HG03457 (cell line): ENCODE measurements around the gene OR2T11.
"Not testable (repeated sequence)": the region's sequence is repeated elsewhere in the genome, so short reads cannot be mapped to it uniquely, and the experiment has no call there.

ENCODE experiments used
- ATAC-seq: cut with Tn5 transposase; IDR thresholded peaks from one replicate; pipeline ENCODE4 v1.9.1; 2021; ENCODE audit warnings: moderate number of reproducible peaks; ENCODE audit not compliant: unreplicated experiment

Gene OR2T11

GRCh38 chr1:248621770-248622169 lies 13.1 kb downstream of the OR2T11 start:
- ATAC-seq: no peak

- no peak for ATAC-seq
Observed at GRCh38 chr1:248618878-248619277, 16.0 kb downstream of the OR2T11 start.

GRCh38 chr1:248618119-248618518 lies 16.8 kb downstream of the OR2T11 start:
- no peak for ATAC-seq

- ATAC-seq: no peak
Observed at GRCh38 chr1:248613742-248614141, 21.1 kb downstream of the OR2T11 start.

GRCh38 chr1:248611883-248612414 lies 22.9 kb downstream of the OR2T11 start:
- no peak for ATAC-seq

GRCh38 chr1:248610301-248610700 lies 24.6 kb downstream of the OR2T11 start:
- no peak for ATAC-seq

GRCh38 chr1:248599396-248599795 lies 35.5 kb downstream of the OR2T11 start:
- no peak for ATAC-seq

GRCh38 chr1:248597589-248597988 lies 37.3 kb downstream of the OR2T11 start, which contains the start of gene OR2T10:
OR2T10 (minus strand) TSS chr1:248597700; CDS start chr1:248593768, 3,932 bp downstream.
- no peak for ATAC-seq

GRCh38 chr1:248596615-248597014 lies 38.3 kb downstream of the OR2T11 start:
- ATAC-seq: no peak

- ATAC-seq: no peak
Observed at GRCh38 chr1:248593226-248593625, 41.7 kb downstream of the OR2T11 start.

GRCh38 chr1:248592655-248593054 lies 42.2 kb downstream of the OR2T11 start:
- no peak for ATAC-seq

- no peak for ATAC-seq
Observed at GRCh38 chr1:248590055-248590454, 44.8 kb downstream of the OR2T11 start.

- no peak for ATAC-seq
Observed at GRCh38 chr1:248589334-248589733, 45.6 kb downstream of the OR2T11 start.

- ATAC-seq: no peak
Observed at GRCh38 chr1:248585266-248585665, 49.6 kb downstream of the OR2T11 start.

- ATAC-seq: no peak
Observed at GRCh38 chr1:248576260-248576980, 58.5 kb downstream of the OR2T11 start.

GRCh38 chr1:248574657-248575056 lies 60.2 kb downstream of the OR2T11 start, which contains the start of gene OR2T34:
OR2T34 (minus strand) TSS chr1:248574757; CDS start chr1:248574757, 0 bp downstream.
- ATAC-seq: not testable (repeated sequence)

GRCh38 chr1:248573856-248574255 lies 61.0 kb downstream of the OR2T11 start:
- ATAC-seq: not testable (repeated sequence)
